Stimulated activated naive CD4-positive, alpha-beta T cell treated with Interleukin-2 at 50 U/mL for 16 hours (primary cell): ENCODE results near the gene MAP10.

Source experiments
- DNase-seq: peaks from one replicate; lab custom pipeline; 2025; lab: John Stamatoyannopoulos, UW

The MAP10 gene

GRCh38 chr1:232854798-232855159 is 49.6 kb downstream of the MAP10 start:
- DNase-seq = no peak

GRCh38 chr1:232856541-232856940 is 51.3 kb downstream of the MAP10 start:
- no peak for DNase-seq
